Measurements from ENCODE around the gene BLVRB.

DNA sequence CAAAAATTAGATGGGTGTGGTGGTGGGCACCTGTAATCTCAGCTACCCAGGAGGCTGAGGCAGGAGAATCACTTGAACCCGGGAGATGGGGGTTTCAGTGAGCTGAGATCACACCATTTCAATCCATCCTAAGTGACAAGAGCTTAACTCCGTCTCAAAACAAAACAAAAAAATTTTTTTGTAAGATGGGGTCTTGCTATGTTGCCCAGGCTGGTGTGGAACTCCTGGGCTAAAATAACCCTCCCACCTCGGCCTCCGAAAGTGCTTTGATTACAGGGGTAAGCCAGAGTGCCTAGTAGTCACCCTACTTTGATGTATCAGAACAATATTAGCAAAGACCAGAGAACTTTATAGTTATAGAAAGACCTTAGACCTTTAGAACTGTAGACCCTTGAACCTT lies 9.2 kb upstream of the BLVRB start:
- TF ChIP-seq, protein P1, sequence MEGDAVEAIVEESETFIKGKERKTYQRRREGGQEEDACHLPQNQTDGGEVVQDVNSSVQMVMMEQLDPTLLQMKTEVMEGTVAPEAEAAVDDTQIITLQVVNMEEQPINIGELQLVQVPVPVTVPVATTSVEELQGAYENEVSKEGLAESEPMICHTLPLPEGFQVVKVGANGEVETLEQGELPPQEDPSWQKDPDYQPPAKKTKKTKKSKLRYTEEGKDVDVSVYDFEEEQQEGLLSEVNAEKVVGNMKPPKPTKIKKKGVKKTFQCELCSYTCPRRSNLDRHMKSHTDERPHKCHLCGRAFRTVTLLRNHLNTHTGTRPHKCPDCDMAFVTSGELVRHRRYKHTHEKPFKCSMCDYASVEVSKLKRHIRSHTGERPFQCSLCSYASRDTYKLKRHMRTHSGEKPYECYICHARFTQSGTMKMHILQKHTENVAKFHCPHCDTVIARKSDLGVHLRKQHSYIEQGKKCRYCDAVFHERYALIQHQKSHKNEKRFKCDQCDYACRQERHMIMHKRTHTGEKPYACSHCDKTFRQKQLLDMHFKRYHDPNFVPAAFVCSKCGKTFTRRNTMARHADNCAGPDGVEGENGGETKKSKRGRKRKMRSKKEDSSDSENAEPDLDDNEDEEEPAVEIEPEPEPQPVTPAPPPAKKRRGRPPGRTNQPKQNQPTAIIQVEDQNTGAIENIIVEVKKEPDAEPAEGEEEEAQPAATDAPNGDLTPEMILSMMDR (IDR thresholded peaks at IDR 0.05), result no peak
- no peak for TF ChIP-seq POLR2A (IDR thresholded peaks at IDR 0.05)
- no peak for TF ChIP-seq POLR2AphosphoS5 (IDR thresholded peaks at IDR 0.05)
- TF ChIP-seq EP300 (IDR thresholded peaks at IDR 0.05), result no peak

Data from gastroesophageal sphincter (tissue), 3 donors.